HG03025 (cell line): Measurements from ENCODE around the gene ADSL.

Experiments used
- ATAC-seq: cut with Tn5 transposase; IDR thresholded peaks from one replicate; pipeline ENCODE4 v1.9.1; 2021; ENCODE audit warnings: mild to moderate bottlenecking, moderate library complexity; ENCODE audit not compliant: unreplicated experiment, low FRiP score

The ADSL gene

DNA sequence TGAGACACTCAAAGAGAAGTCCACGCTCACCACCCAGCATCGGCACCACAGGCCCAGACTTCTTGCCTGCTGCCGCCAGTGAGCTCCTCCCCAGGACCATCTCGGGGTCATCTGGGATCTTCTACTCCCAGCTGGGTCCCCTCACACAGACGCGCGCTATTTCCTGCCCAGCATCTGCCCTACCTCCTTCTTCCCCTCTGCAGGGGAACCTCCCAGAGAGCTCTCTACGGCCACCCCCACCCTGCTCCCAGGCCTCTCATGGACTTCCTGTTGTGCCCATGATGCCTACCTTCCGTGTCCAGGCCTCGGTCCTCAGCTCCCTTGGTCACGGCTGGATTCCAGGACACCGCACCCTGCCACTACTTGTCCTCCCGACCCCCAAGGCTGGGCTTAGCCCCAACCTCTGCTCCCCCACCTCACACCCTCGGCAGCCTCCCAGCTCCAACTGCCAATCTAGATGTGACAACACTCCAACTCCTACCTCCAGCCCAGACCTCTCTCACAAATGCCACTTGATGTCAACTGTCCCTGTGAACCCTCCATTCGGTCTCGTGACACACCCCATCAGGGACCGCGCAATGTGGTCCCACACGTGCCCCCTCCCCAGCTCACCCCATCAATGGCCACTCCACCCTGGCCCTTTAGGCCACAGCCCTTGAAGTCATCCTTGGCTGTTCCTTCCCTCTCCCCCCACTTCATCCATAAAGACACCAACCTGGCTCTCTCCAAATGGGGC, 69.4 kb downstream of the ADSL start:
- ATAC-seq, result no peak

DNA sequence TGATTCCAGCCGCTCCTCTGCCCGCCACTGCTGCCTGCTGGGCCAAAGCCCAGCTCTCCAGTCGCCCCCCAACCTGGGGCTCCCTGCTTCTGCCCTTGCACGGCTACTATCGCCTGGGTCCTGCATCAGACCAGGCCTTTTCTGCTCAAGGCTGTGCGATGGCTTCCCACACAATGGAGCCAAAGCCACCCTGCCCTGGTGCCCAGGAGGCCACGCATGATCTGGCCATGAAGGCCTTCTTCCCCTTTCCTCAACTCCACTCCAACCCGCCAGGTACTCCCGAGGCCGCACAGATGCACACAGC, 69.9 kb downstream of the ADSL start:
- no peak for ATAC-seq

DNA sequence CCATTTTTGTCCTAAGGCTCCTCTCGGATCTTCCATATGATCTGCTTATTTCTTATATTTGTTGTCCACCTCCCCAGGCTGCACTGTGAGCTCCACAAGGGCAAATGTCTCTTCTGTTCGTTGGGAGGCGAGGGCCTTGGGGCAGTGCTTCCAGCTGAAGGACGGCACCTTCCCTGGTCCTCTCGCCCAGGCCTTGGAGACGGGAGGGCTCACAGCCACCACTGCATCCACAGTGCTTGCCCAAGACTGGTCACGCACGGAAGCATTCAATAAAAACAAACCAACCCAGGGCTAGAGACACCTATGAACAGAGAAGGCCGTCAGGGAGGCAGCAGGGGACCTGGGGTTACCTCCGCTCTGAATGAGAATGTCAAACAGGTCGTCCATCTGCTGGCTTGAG, 70.3 kb downstream of the ADSL start:
- no peak for ATAC-seq

- ATAC-seq, result no peak
Measured at GRCh38 chr22:40417041-40417440, 70.7 kb downstream of the ADSL start.

DNA sequence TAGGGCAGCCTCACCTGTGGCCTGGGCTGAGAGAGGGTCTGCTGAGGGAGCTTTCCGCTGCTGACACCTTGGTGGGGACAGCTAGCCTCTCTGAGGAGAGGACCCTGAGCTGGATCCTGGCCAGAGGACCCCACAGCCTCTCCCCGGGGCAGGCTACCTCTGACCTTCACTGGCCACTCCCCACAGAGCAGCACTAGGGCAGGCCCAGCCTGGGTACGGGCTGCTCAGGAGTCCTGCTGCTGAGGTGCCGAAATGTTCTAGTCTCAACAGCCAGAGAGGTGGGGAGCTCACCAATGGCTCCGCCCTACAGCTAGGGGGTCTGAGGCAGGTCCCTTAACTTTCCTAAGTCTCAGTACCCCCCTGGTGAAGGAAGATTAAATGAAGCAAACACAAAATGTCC, 71.6 kb downstream of the ADSL start:
- ATAC-seq, result no peak

GRCh38 chr22:40418366-40419201, 72.3 kb downstream of the ADSL start:
- ATAC-seq, result no peak

DNA sequence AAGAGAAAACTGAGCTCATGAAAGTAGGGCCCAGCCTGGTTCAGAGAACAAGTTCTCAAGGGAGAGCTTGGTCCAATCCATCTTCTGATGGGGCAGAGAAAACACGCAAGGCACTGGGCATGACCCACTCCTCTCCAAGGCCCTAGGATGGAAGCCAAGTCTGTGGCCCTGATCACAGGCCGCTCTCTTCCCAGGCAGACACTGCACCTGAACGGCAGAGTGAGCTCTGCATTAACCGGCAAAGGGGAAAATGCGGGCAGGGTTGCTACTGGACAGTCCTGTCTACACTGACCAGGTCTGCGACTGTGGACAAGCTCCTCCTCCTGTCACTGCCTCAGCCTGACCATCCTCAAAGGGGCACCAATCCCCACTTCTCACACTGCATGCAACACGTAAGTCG, 73.4 kb downstream of the ADSL start:
- ATAC-seq, result no peak

GRCh38 chr22:40420341-40421081, 74.2 kb downstream of the ADSL start:
- ATAC-seq, result no peak

- no peak for ATAC-seq
Measured at GRCh38 chr22:40421082-40421350, 74.7 kb downstream of the ADSL start.

DNA sequence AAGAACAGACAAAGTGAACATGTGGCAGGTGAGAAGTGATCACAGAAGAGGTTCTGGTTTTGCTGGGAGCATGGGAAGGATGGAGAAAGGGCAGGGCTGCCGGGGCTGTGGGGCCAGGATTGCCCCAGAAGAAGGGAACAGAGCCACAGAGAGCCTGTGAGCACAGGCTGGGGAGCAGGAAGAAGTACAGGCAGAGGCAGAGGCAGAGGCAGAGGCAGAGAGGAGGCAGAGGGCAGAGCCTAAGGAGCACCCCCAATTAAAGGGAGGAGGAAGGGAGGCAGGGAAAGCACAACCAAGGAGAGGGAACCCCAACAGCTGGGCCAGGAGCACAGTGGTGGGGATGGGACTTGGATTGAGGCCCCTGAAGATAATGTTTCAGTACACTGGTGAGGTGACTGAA, 75.6 kb downstream of the ADSL start:
- ATAC-seq, result no peak

DNA sequence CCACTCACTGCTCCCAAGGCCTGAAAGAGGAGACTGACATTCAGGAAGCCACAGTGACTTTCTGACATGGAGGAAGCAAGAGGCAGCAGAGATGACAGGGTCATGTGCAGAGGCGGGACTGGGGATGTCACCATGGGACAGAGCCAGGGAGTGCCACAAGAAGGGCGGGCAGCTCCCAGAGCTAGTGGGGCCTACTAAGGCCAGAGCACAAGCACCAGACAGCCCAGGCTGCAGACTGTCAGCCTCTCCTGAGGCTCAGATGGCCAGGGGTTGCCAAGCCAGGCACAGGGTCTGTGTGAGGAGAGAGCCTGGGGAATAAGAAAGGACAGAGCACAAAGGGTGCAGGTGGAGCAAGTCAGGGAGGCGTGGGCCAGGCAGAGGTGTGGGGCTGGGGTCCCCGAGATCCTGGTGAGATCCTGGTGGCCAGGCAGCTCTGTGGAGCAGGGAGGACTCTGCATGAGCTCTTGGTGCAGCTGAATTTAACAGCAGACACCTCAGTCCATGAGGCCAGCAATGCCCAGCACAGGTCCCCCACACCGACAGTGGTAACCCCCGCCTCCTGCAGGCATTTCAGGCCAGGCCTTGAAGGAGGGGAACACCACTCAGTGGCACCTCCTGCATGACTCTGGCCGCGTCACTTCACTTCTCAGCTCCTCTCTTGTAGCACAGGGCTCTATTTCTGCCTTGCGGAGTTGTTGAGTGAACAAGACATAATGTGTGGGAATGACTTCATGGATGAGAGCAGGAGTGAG, 76.4 kb downstream of the ADSL start:
- no peak for ATAC-seq

- no peak for ATAC-seq
Measured at GRCh38 chr22:40423310-40423688, 77.0 kb downstream of the ADSL start.

- ATAC-seq, result no peak
Measured at GRCh38 chr22:40423882-40424640, 77.8 kb downstream of the ADSL start.

DNA sequence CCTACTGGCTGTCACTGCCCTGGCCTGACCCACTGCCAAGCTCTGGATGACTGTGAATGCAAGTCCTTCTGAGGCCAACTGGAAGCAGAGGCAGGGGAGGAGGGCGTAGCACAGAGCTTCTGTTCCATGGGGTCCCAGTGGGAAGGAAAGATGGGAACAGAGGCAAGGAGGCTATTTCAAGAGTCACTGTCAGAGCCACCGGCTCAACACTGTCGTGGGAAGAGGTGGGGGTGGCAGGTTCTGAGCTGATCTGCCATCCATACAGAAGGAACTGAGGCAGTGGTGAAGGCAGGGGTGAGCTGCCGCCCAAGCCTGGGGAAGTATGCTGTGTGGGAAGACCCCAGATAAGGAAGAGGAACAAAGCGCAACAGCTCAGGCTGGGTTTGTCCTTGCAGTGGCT, 78.8 kb downstream of the ADSL start:
- no peak for ATAC-seq

GRCh38 chr22:40426594-40427333, 80.5 kb downstream of the ADSL start:
- ATAC-seq, result no peak

GRCh38 chr22:40428796-40429195, 82.5 kb downstream of the ADSL start:
- ATAC-seq, result no peak

DNA sequence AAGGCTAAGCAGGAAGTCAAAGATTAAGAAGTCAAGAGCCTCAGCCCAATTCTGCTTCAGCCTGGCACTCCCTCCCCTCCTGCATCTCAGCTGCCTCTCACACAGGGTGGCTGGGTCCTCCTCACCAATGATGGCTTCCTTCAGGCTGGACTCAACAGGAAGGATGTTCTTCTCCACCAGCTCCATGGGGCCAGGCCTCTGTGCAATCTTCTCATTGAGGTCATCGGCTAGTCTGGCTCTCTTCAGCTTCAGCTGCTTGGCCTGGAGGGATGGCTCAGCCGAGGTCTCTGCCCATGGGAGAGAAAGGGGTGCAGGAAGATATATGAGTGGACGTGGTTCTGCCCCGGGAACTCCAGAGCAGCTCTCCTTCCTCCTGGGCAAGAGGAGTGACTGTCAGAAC, 83.2 kb downstream of the ADSL start:
- ATAC-seq, result no peak

- no peak for ATAC-seq
Measured at GRCh38 chr22:40430991-40431390, 84.7 kb downstream of the ADSL start.

GRCh38 chr22:40432157-40432556, 85.9 kb downstream of the ADSL start:
- ATAC-seq, result no peak

GRCh38 chr22:40432625-40433024, 86.3 kb downstream of the ADSL start:
- ATAC-seq, result no peak
